Gastroesophageal sphincter (tissue), 4 donors: Measurements from ENCODE around the gene PPP2R5C. TPM values are rescaled to one million over a fixed set of nuclear protein-coding genes. Genes with fewer than 3 reads are reported as not detected.

Experiments
- ATAC-seq: fragments of 150-250 bp; one replicate; pipeline ENCODE4 v1.9.1; 2016; ENCODE audit warnings: mild to moderate bottlenecking, moderate library complexity
- H3K27ac ChIP-seq, 4 donors: fragments of 200-600 bp; sonication (generic) in 3 of 4; 1 replicate in 3 of 4; 2 replicates in 1 of 4; pipeline ENCODE4 v1.5.1; 2016 to 2019
- H3K27me3 ChIP-seq: fragments of 200-600 bp; sonication (generic); one replicate; pipeline ENCODE4 v1.5.1; 2019
- H3K36me3 ChIP-seq, 2 donors: fragments of 200-600 bp; sonication (generic); one replicate each; pipeline ENCODE4 v1.5.1; 2019; ENCODE audit warnings: control low read depth in 1 of 2
- H3K4me1 ChIP-seq, 3 donors: fragments of 200-600 bp; sonication (generic); 1 replicate in 2 of 3; 2 replicates in 1 of 3; pipeline ENCODE4 v1.5.1; 2016 to 2019; ENCODE audit warnings: control low read depth in 2 of 3
- H3K4me3 ChIP-seq, 2 donors: fragments of 200-600 bp; sonication (generic); one replicate each; pipeline ENCODE4 v1.5.1; 2019; ENCODE audit warnings: mild to moderate bottlenecking in 1 of 2, moderate library complexity in 1 of 2
- H3K9me3 ChIP-seq, 3 donors: fragments of 200-600 bp; sonication (generic); one replicate each; pipeline ENCODE4 v1.5.1; 2017 to 2019; ENCODE audit warnings: control low read depth in 2 of 3
- EP300 ChIP-seq: sonication (generic); formaldehyde crosslinking; IDR thresholded peaks from one replicate; pipeline ENCODE4 v1.6.1; 2017; ENCODE audit warnings: antibody characterized with exemption, mild to moderate bottlenecking
- POLR2A ChIP-seq, 2 donors: fragments of 450-650 bp; IDR thresholded peaks; one replicate each; pipeline ENCODE4 v1.6.1; 2017; ENCODE audit warnings: antibody characterized with exemption in 2 of 2, mild to moderate bottlenecking in 2 of 2, moderate library complexity in 1 of 2
- POLR2AphosphoS5 ChIP-seq: sonication (generic); formaldehyde crosslinking; IDR thresholded peaks from one replicate; pipeline ENCODE4 v1.6.1; 2017; ENCODE audit warnings: antibody characterized with exemption
- WGBS, 2 donors: methylation state at CpG; one replicate each; pipeline ENCODE4 v1.1.5; 2018; ENCODE audit warnings: low coverage in 1 of 2; 5-methylcytosine and 5-hydroxymethylcytosine counted together
- total RNA-seq, 4 donors: library from RNA; depleted of rRNA; stranded (reverse); fragments of >200 nt; gene quantifications; one replicate each; pipeline ENCODE4 v1.1.0, GENCODE V29; 2016
- TF ChIP-seq, protein P1 (sequence below), 4 experiments: fragments of 200-600 bp in 2 of 4; fragments of 450-650 bp in 2 of 4; sonication (generic) in 1 of 4; IDR thresholded peaks; one replicate each; pipeline ENCODE4 v1.5.1; 2017 to 2019; ENCODE audit warnings: antibody characterized with exemption in 4 of 4, mild to moderate bottlenecking in 2 of 4, moderate library complexity in 2 of 4

Gene PPP2R5C
- total RNA-seq, 4 donors from 2014 or later = 123 to 199 (median 131) TPM

- Histone ChIP-seq H3K4me1 (peaks cover 0 to 55% (median 9%) of the 10 kb centered on the region in 3 donors), H3K27ac (peak overlapping the region in 1 of 4 donors; percentile 19), H3K4me3 (no peak overlapping the region), H3K27me3 (no peaks in the 10 kb centered on the region), H3K9me3 (no peaks in the 10 kb centered on the region), H3K36me3 (peaks cover 0 to 45% of the 10 kb centered on the region in 2 donors)
- 88 to 89% methylated on average over 3 to 7 of the region's 15 CpGs for WGBS, 2 donors
- TF ChIP-seq EP300 (no peak), POLR2AphosphoS5 (no peak), POLR2A (IDR thresholded peaks at IDR 0.05) (no peak)
- TF ChIP-seq, protein P1, sequence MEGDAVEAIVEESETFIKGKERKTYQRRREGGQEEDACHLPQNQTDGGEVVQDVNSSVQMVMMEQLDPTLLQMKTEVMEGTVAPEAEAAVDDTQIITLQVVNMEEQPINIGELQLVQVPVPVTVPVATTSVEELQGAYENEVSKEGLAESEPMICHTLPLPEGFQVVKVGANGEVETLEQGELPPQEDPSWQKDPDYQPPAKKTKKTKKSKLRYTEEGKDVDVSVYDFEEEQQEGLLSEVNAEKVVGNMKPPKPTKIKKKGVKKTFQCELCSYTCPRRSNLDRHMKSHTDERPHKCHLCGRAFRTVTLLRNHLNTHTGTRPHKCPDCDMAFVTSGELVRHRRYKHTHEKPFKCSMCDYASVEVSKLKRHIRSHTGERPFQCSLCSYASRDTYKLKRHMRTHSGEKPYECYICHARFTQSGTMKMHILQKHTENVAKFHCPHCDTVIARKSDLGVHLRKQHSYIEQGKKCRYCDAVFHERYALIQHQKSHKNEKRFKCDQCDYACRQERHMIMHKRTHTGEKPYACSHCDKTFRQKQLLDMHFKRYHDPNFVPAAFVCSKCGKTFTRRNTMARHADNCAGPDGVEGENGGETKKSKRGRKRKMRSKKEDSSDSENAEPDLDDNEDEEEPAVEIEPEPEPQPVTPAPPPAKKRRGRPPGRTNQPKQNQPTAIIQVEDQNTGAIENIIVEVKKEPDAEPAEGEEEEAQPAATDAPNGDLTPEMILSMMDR (IDR thresholded peaks at IDR 0.05) = no peak
- ATAC-seq = no peak
Measured at GRCh38 chr14:101879529-101880336, 118.2 kb downstream of the PPP2R5C start.

GRCh38 chr14:101881426-101881825 lies 119.9 kb downstream of the PPP2R5C start:
- no peak for ATAC-seq
- H3K27ac ChIP-seq = no peak overlapping the region
- H3K9me3 ChIP-seq = no peaks in the 10 kb centered on the region
- TF ChIP-seq POLR2AphosphoS5 = no peak
- no peaks in the 10 kb centered on the region for H3K27me3 ChIP-seq
- WGBS, 2 donors = 69 to 86% methylated on average over 3 to 11 of the region's 11 CpGs
- peaks cover 0 to 62% of the 10 kb centered on the region in 2 donors for H3K36me3 ChIP-seq
- H3K4me1 ChIP-seq = peaks cover 0 to 38% (median 7%) of the 10 kb centered on the region in 3 donors
- no peak overlapping the region for H3K4me3 ChIP-seq

GRCh38 chr14:101882141-101882935 lies 120.8 kb downstream of the PPP2R5C start:
- 91 to 93% methylated on average over 8 to 13 of the region's 22 CpGs for WGBS, 2 donors
- ATAC-seq = no peak

GRCh38 chr14:101884089-101884933 lies 122.8 kb downstream of the PPP2R5C start:
- ATAC-seq = no peak
- Histone ChIP-seq H3K27ac (no peak overlapping the region), H3K4me3 (no peak overlapping the region), H3K9me3 (no peaks in the 10 kb centered on the region), H3K36me3 (peaks cover 0 to 80% of the 10 kb centered on the region in 2 donors), H3K4me1 (peaks cover 0 to 9% (median 0%) of the 10 kb centered on the region in 3 donors), H3K27me3 (no peaks in the 10 kb centered on the region)
- WGBS, 2 donors = 96 to 100% methylated on average over 1 to 8 of the region's 17 CpGs
- TF ChIP-seq POLR2A (IDR thresholded peaks at IDR 0.05) (no peak), EP300 (no peak)
- TF ChIP-seq, protein P1 (IDR thresholded peaks at IDR 0.05) = no peak

More at GRCh38 chr14:101882141-101882935, 120.8 kb downstream of the PPP2R5C start:
- no peaks in the 10 kb centered on the region for H3K27me3 ChIP-seq
- no peak overlapping the region for H3K27ac ChIP-seq
- H3K9me3 ChIP-seq = no peaks in the 10 kb centered on the region
- H3K4me1 ChIP-seq = peaks cover 0 to 29% (median 4%) of the 10 kb centered on the region in 3 donors
- TF ChIP-seq EP300 (no peak), POLR2AphosphoS5 (no peak), POLR2A (IDR thresholded peaks at IDR 0.05) (no peak)
- TF ChIP-seq, protein P1 (IDR thresholded peaks at IDR 0.05) = no peak
- H3K36me3 ChIP-seq = peaks cover 0 to 71% of the 10 kb centered on the region in 2 donors
- no peak overlapping the region for H3K4me3 ChIP-seq
